Measurements from ENCODE around the gene NTHL1. TPM values are rescaled to one million over a fixed set of nuclear protein-coding genes. Genes with fewer than 3 reads are reported as not detected.

The NTHL1 gene
- total and polyA plus RNA-seq, 2 of the 13 experiments (the other 11 are each of a cell fraction or from before 2014, with no cell fraction given): 47.5 to 64.9 TPM

- DNase-seq (ENCODE audit: low spot score) (no peak), ATAC-seq (peak; percentile 38), FAIRE-seq (no peak)
- intact Hi-C loops (cut with micrococcal nuclease; ENCODE audit: unreplicated experiment): no loop called here
- H4K20me1 ChIP-seq (ENCODE audit: insufficient read depth, low read length): 0 out of 2 replicates have a peak, but pooled peaks cover 7% of the 10 kb centered on the region
- H3K79me2 ChIP-seq (ENCODE audit: insufficient read depth, low read length): peaks cover 3% of the 10 kb centered on the region
- BruUV-seq (replicated peaks): no TSS peak
- no peak overlapping the region for H3K27ac ChIP-seq (ENCODE audit: extremely low read length, insufficient read depth, low read length)
- peak overlapping the region; percentile 81 for H3K4me2 ChIP-seq (ENCODE audit: low read depth, low read length)
- 29% methylated on average over 4 of the region's 14 CpGs for WGBS (ENCODE audit: low lambda C conversion rate)
- H3K36me3 ChIP-seq (replicated peaks in 1 of 2; ENCODE audit: control insufficient read depth in 1 of 2, insufficient read depth in 2 of 2, low read length in 2 of 2): no peaks in the 10 kb centered on the region
- H3K9ac ChIP-seq (ENCODE audit: insufficient read depth, low read depth, low read length): peak overlapping the region; percentile 60; the same call in 1 of the 2 replicates
- H3K4me3 ChIP-seq (replicated peaks in 1 of 3; ENCODE audit: insufficient read depth in 1 of 3, low read depth in 2 of 3, low read length in 3 of 3): peak overlapping the region; percentile 45 to 79 (median 58); a peak in 5 of 6 replicates
- in situ Hi-C loops (cut with HindIII; ENCODE audit: extremely low pct_ligation_motif_present, low pct_unique_long_range_greater_than_20kb): no loop called here
- peaks cover 64% of the 10 kb centered on the region for H3K4me1 ChIP-seq (ENCODE audit: insufficient read depth, low read length)
- no peaks in the 10 kb centered on the region for H3K9me3 ChIP-seq (ENCODE audit: low read length)
- TF ChIP-seq KAT7 (CRISPR knock-in tag; IDR thresholded peaks at IDR 0.05; ENCODE audit: borderline replicate concordance) (0 out of 2 replicates have a peak, but pooled peaks have one; percentile 31), PATZ1 (CRISPR knock-in tag; IDR thresholded peaks at IDR 0.05) (0 out of 2 replicates have a peak, but pooled peaks have one; percentile 32), ZNF414 (CRISPR knock-in tag; IDR thresholded peaks at IDR 0.05) (no peak), SAP130 (CRISPR knock-in tag; IDR thresholded peaks at IDR 0.05; ENCODE audit: low read depth) (peak; percentile 11; the same call in 1 of the 2 replicates), MXD1 (CRISPR knock-in tag; IDR thresholded peaks at IDR 0.05) (peak; percentile 32; the same call in 1 of the 2 replicates), ZBTB38 (CRISPR knock-in tag; IDR thresholded peaks at IDR 0.05) (0 out of 2 replicates have a peak, but pooled peaks have one; percentile 4), HNRNPL (IDR thresholded peaks at IDR 0.05; ENCODE audit: low read depth, low read length) (peak; percentile 38; the same call in 1 of the 2 replicates), ZBTB7B (CRISPR knock-in tag; IDR thresholded peaks at IDR 0.05) (peak; percentile 25; the same call in 1 of the 2 replicates), ZNF556 (CRISPR knock-in tag; IDR thresholded peaks at IDR 0.05; ENCODE audit: borderline replicate concordance) (no peak), ZNF687 (CRISPR knock-in tag; IDR thresholded peaks at IDR 0.05) (peak; percentile 48)
- CTCF ChIA-PET (ENCODE audit: low intra/inter-chr PET ratio, low total read pairs): no interaction called here
- H3K27me3 ChIP-seq (ENCODE audit: control insufficient read depth in 1 of 2, insufficient read depth in 2 of 2, low read length in 2 of 2): peaks cover 1 to 15% of the 10 kb centered on the region in 2 experiments; a peak in 2 of 5 replicates
- H2AFZ ChIP-seq (ENCODE audit: low read length): no peak overlapping the region
- POLR2A ChIA-PET: interaction anchor here (1.0 to 6.2 kb wide), 5 partner anchors 9 to 130 kb away, joined by 3 to 62 read pairs (median 6); partner anchors contain the start of genes NTHL1, TRAF7 and TSC2
These were observed 22.4 kb downstream of the NTHL1 start for GRCh38 chr16:2025251-2025650.
